Testis (tissue), 2 donors: Measurements from ENCODE around the gene SKI.

Experiments used
- CTCF ChIP-seq, 3 experiments: fragments of 450-650 bp in 2 of 3; fragments of 200-600 bp in 1 of 3; sonication (generic) in 1 of 3; IDR thresholded peaks; one replicate each; pipeline ENCODE4 v1.5.1; 2016 to 2019; ENCODE audit warnings: antibody characterized with exemption in 3 of 3, mild to moderate bottlenecking in 2 of 3, moderate library complexity in 1 of 3
- POLR2A ChIP-seq: fragments of 450-650 bp; IDR thresholded peaks from one replicate; pipeline ENCODE4 v1.6.1; 2017; ENCODE audit warnings: antibody characterized with exemption, mild to moderate bottlenecking, moderate library complexity

DNA sequence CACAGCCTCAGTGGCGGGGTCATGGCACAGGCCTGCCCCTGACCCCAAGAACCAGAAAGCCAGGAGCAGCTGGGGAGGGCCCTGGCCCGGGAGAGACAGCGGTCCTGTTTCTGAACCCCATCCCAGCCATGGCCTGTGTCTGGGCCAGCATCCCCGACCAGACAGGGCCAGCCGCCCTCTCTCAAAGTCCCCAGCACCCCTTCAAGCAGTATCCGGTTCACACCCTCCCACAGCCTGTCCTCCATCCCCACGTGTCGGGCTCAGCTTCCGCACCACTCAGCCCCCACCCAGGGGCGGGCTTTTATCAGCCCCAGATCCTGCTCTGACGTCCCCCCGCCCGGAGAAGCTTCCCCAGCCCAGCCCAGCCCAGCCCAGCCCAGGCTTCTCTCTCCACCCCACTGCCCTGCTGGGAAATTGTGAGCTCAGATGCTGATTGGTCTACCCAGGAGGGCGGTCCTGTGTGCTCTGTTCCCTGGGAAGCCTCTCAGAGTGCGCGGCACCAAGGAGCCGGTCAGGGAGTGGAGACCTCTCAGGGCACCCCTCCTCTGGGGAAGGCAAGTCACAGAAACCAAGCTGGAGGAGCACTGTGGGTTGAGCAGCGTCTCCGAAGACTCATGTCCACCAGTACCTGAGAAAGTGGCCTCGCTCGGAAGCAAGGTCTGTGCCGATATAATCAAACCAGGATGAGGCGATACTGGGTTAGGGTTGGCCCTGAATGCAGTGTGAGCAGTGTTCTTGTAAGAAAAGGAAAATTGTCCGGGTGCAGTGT lies 28.9 kb upstream of the SKI start:
- no peak for TF ChIP-seq CTCF (IDR thresholded peaks at IDR 0.05)
- TF ChIP-seq POLR2A: no peak
